Smooth muscle cell (in vitro differentiated cells): ENCODE results near the gene CFAP299. TPM values are rescaled to one million over a fixed set of nuclear protein-coding genes. Genes with fewer than 3 reads are reported as not detected.
"Not testable (repeated sequence)": the region's sequence is repeated elsewhere in the genome, so short reads cannot be mapped to it uniquely, and the experiment has no call there.

ENCODE experiments used
- DNase-seq: peaks from one replicate; lab custom pipeline; 2025; ENCODE audit not compliant: unreplicated experiment; lab: John Stamatoyannopoulos, UW
- H2AFZ ChIP-seq: fragments of 200-600 bp; sonication (generic); 2 replicates; pipeline ENCODE4 v1.6.0; 2016; ENCODE audit warnings: antibody characterized with exemption, low read depth, mild to moderate bottlenecking
- H3F3A ChIP-seq: fragments of 200-600 bp; sonication (generic); 2 replicates; pipeline ENCODE4 v1.6.0; 2017; ENCODE audit warnings: antibody characterized with exemption, low read depth
- H3K27ac ChIP-seq: fragments of 200-600 bp; sonication (generic); 2 replicates; pipeline ENCODE4 v1.5.1; 2016; ENCODE audit warnings: low read depth, mild to moderate bottlenecking
- H3K27me3 ChIP-seq: fragments of 200-600 bp; sonication (generic); 2 replicates; pipeline ENCODE4 v1.6.1; 2016; ENCODE audit warnings: low read depth, mild to moderate bottlenecking
- H3K36me3 ChIP-seq: fragments of 200-600 bp; sonication (generic); 2 replicates; pipeline ENCODE4 v1.5.1; 2016; ENCODE audit warnings: low read depth
- H3K4me1 ChIP-seq: fragments of 200-600 bp; sonication (generic); 2 replicates; pipeline ENCODE4 v1.5.1; 2016; ENCODE audit warnings: low read depth
- H3K4me2 ChIP-seq: fragments of 200-600 bp; sonication (generic); 2 replicates; pipeline ENCODE4 v1.6.0; 2016; ENCODE audit warnings: mild to moderate bottlenecking
- H3K4me3 ChIP-seq: fragments of 200-600 bp; sonication (generic); 2 replicates; pipeline ENCODE4 v1.5.1; 2016; ENCODE audit warnings: mild to moderate bottlenecking
- H3K79me2 ChIP-seq: fragments of 200-600 bp; sonication (generic); 2 replicates; pipeline ENCODE4 v1.6.0; 2016; ENCODE audit warnings: low read depth, mild to moderate bottlenecking
- H3K9ac ChIP-seq: fragments of 200-600 bp; sonication (generic); 2 replicates; pipeline ENCODE4 v1.6.0; 2016; ENCODE audit warnings: low read depth
- H3K9me3 ChIP-seq: fragments of 200-600 bp; sonication (generic); replicated peaks from 2 replicates; pipeline ENCODE4 v1.5.1; 2016; ENCODE audit warnings: low read depth
- H4K20me1 ChIP-seq: fragments of 200-600 bp; sonication (generic); 2 replicates; pipeline ENCODE4 v1.6.0; 2016; ENCODE audit warnings: low read depth
- WGBS: methylation state at CpG from one replicate; pipeline ENCODE4 v1.1.7; 2016; ENCODE audit warnings: low lambda C conversion rate; 5-methylcytosine and 5-hydroxymethylcytosine counted together
- polyA plus RNA-seq: library from polyadenylated mRNA; unstranded; fragments of >200 nt; fragmentation: Nextera tagmentation; extraction: Ambion mirVana; gene quantifications from 2 replicates; pipeline ENCODE4 v1.2.1, GENCODE V29; 2016
- total RNA-seq: library from RNA; depleted of rRNA; stranded (reverse); fragments of >200 nt; gene quantifications from 2 replicates; pipeline ENCODE4 v1.2.3, GENCODE V29; 2014
- TF ChIP-seq, protein P1 (sequence below): fragments of 200-600 bp; sonication (generic); IDR thresholded peaks from 2 replicates; pipeline ENCODE4 v1.5.1; 2017; ENCODE audit warnings: borderline replicate concordance, mild to moderate bottlenecking, antibody characterized with exemption; ENCODE audit not compliant: insufficient read depth, poor library complexity, severe bottlenecking

CFAP299 gene
- total and polyA plus RNA-seq, 2 experiments from 2014 or later, result not detected

DNA sequence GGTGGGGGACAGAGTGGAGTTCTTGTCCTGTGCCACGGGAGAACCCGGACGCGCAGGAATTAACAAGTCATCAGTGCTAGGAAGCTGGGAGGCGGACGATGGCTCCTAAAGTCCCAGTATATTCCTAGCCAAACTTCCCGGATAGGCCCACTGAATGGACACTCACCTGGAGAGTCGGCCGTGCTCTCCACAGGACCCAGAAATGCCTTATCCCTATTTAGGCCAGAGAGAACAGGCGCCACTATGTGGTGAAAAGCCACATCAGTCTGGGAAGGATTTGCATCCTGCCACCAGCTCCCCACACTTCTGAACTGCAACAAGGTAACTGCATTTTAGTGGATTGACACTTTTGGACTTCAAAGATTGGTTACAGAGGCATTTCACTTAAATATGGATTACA lies 1.1 kb downstream of the CFAP299 start:
- Histone ChIP-seq H3K4me2 (no peak overlapping the region), H3K4me1 (peaks cover 3% of the 10 kb centered on the region), H4K20me1 (no peaks in the 10 kb centered on the region), H3K36me3 (no peaks in the 10 kb centered on the region), H3K79me2 (no peaks in the 10 kb centered on the region), H3F3A (no peaks in the 10 kb centered on the region), H3K27ac (no peak overlapping the region), H3K9me3 (no peaks in the 10 kb centered on the region), H3K4me3 (no peak overlapping the region), H3K9ac (no peak overlapping the region), H3K27me3 (peaks cover 67% of the 10 kb centered on the region), H2AFZ (no peak overlapping the region)
- DNase-seq, result no peak
- 26% methylated on average over 10 of the region's 10 CpGs for WGBS
- TF ChIP-seq, protein P1, sequence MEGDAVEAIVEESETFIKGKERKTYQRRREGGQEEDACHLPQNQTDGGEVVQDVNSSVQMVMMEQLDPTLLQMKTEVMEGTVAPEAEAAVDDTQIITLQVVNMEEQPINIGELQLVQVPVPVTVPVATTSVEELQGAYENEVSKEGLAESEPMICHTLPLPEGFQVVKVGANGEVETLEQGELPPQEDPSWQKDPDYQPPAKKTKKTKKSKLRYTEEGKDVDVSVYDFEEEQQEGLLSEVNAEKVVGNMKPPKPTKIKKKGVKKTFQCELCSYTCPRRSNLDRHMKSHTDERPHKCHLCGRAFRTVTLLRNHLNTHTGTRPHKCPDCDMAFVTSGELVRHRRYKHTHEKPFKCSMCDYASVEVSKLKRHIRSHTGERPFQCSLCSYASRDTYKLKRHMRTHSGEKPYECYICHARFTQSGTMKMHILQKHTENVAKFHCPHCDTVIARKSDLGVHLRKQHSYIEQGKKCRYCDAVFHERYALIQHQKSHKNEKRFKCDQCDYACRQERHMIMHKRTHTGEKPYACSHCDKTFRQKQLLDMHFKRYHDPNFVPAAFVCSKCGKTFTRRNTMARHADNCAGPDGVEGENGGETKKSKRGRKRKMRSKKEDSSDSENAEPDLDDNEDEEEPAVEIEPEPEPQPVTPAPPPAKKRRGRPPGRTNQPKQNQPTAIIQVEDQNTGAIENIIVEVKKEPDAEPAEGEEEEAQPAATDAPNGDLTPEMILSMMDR, result peak; percentile 8

DNA sequence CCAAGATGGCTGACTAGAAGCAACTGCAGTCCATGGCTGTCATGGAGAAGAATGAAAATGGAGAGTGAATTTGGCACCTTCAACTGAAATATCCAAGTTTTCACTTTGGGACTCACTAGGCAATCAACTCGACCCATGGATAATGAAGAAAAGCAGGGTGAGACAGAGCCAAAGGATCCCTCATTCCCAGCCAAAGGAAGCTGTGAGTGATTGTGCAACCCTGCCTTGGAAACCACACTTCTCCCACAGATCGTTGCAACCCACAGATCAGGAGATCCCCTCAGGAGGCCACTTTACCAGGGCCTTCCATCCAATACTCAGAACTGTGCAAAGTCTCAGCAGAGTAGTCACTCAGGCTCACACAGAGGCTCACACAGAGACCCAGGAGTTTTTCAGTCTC lies 4.5 kb downstream of the CFAP299 start:
- TF ChIP-seq, protein P1, result no peak
- Histone ChIP-seq H3K36me3 (no peaks in the 10 kb centered on the region), H2AFZ (no peak overlapping the region), H3K27ac (no peak overlapping the region), H3F3A (no peaks in the 10 kb centered on the region), H3K9me3 (no peaks in the 10 kb centered on the region), H3K4me2 (no peak overlapping the region), H4K20me1 (no peaks in the 10 kb centered on the region), H3K79me2 (no peaks in the 10 kb centered on the region), H3K4me3 (no peak overlapping the region), H3K9ac (no peak overlapping the region), H3K4me1 (peaks cover 3% of the 10 kb centered on the region), H3K27me3 (peaks cover 32% of the 10 kb centered on the region)
- DNase-seq, result no peak
- WGBS, result 59% methylated on average over 2 of the region's 2 CpGs

DNA sequence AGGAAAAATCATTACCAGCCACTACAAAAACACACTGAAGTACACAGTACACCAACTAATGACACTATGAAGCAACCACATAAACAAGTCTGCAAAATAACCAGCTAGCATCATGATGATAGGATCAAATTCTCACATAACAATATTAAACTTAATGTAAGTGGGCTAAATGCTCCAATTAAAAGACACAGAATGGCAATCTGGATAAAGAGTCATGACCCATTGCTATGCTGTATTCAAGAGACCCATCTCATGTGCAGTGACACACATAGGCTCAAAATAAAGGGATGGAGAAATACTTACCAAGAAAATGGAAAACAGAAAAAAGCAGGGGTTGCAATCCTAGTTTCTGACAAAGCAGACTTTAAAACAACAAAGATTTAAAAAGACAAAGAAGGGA lies 7.2 kb downstream of the CFAP299 start:
- H3K9ac ChIP-seq, H3K9me3 ChIP-seq, H3K4me3 ChIP-seq, H3K79me2 ChIP-seq, H3K27ac ChIP-seq, H2AFZ ChIP-seq, H4K20me1 ChIP-seq, DNase-seq, H3K36me3 ChIP-seq, H3K4me1 ChIP-seq, H3K4me2 ChIP-seq, H3F3A ChIP-seq: not testable (repeated sequence)
- H3K27me3 ChIP-seq, result peaks cover 19% of the 10 kb centered on the region

DNA sequence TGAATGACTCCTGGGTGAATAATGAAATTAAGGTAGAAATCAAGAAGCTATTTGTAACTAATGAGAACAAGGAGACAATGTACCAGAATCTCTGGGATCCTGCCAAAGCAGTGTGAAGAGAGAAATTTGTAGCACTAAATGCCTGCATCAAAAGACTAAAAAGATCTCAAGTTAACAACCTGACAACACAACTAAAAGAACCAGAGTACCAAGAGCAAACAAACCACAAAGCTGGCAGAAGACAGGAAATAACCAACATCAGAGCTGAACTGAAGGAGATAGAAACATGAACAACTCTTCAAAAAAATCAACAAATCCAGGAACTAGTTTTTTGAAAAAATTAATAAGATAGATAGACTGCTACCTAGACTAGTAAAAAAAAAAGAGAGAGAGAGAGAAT lies 8.4 kb downstream of the CFAP299 start:
- Histone ChIP-seq H3K4me1 (no peaks in the 10 kb centered on the region), H3F3A (no peaks in the 10 kb centered on the region), H2AFZ (no peak overlapping the region), H3K9me3 (no peaks in the 10 kb centered on the region), H3K27me3 (peaks cover 20% of the 10 kb centered on the region), H3K9ac (no peak overlapping the region), H3K4me3 (no peak overlapping the region), H3K4me2 (no peak overlapping the region), H3K79me2 (no peaks in the 10 kb centered on the region), H3K36me3 (no peaks in the 10 kb centered on the region), H4K20me1 (no peaks in the 10 kb centered on the region), H3K27ac (no peak overlapping the region)
- DNase-seq, result no peak
- TF ChIP-seq, protein P1, result no peak
